Breast epithelium (tissue), 3 donors: ENCODE results near the gene ARHGEF28.

Experiments
- POLR2A ChIP-seq: fragments of 450-650 bp; IDR thresholded peaks from one replicate; pipeline ENCODE4 v1.6.1; 2016; ENCODE audit warnings: antibody characterized with exemption, mild to moderate bottlenecking, moderate library complexity
- TF ChIP-seq, protein P1 (sequence below), 3 donors: fragments of 450-650 bp; IDR thresholded peaks; one replicate each; pipeline ENCODE4 v1.5.1; 2016 to 2017; ENCODE audit warnings: antibody characterized with exemption in 3 of 3, mild to moderate bottlenecking in 3 of 3, moderate library complexity in 3 of 3

- TF ChIP-seq, protein P1, sequence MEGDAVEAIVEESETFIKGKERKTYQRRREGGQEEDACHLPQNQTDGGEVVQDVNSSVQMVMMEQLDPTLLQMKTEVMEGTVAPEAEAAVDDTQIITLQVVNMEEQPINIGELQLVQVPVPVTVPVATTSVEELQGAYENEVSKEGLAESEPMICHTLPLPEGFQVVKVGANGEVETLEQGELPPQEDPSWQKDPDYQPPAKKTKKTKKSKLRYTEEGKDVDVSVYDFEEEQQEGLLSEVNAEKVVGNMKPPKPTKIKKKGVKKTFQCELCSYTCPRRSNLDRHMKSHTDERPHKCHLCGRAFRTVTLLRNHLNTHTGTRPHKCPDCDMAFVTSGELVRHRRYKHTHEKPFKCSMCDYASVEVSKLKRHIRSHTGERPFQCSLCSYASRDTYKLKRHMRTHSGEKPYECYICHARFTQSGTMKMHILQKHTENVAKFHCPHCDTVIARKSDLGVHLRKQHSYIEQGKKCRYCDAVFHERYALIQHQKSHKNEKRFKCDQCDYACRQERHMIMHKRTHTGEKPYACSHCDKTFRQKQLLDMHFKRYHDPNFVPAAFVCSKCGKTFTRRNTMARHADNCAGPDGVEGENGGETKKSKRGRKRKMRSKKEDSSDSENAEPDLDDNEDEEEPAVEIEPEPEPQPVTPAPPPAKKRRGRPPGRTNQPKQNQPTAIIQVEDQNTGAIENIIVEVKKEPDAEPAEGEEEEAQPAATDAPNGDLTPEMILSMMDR (IDR thresholded peaks at IDR 0.05): no peak
- TF ChIP-seq POLR2A: no peak
Observed at GRCh38 chr5:73859696-73860095, 233.7 kb downstream of the ARHGEF28 start.
